CD4-positive, alpha-beta T cell (primary cell): ENCODE measurements around the gene CADM2. TPM values are rescaled to one million over a fixed set of nuclear protein-coding genes. Genes with fewer than 3 reads are reported as not detected.

Source experiments
- ATAC-seq: fragments of 200-7000 bp; cut with Tn5 transposase; one replicate; pipeline ENCODE4 v1.10.0; 2022; ENCODE audit warnings: mild to moderate bottlenecking; ENCODE audit not compliant: poor library complexity
- CTCF ChIA-PET: fragments of 350-600 bp; sonication (Branson Sonifier 250); formaldehyde crosslinking; loops from one replicate; lab custom pipeline; 2021; ENCODE audit warnings: antibody characterized with exemption, inconsistent platforms; lab: Charles Lee
- POLR2A ChIA-PET: fragments of 350-600 bp; sonication (Branson Sonifier 250); formaldehyde crosslinking; loops from one replicate; lab custom pipeline; 2021; ENCODE audit warnings: antibody characterized with exemption, inconsistent platforms; lab: Charles Lee
- DNase-seq, 14 experiments: peaks; one replicate each; pipeline ENCODE4 v3.0.0-alpha.2; 2013 to 2020; ENCODE audit warnings: mixed read lengths in 2 of 14
- H3K27ac ChIP-seq, 2 donors: one replicate each; pipeline versions ENCODE4 v1.5.1 to v1.7.0; 2013; ENCODE audit warnings: low read length in 2 of 2, low read depth in 1 of 2, mild to moderate bottlenecking in 1 of 2
- H3K27me3 ChIP-seq, 2 experiments: 1 replicate in 1 of 2; 2 replicates in 1 of 2; pipeline versions ENCODE4 v1.6.1 to v1.7.0; 2013; ENCODE audit warnings: low read length in 2 of 2, control low read depth in 1 of 2, mild to moderate bottlenecking in 1 of 2, moderate library complexity in 1 of 2; ENCODE audit not compliant: insufficient read depth in 2 of 2, control insufficient read depth in 1 of 2
- H3K36me3 ChIP-seq: one replicate; pipeline ENCODE4 v1.6.1; 2013; ENCODE audit warnings: low read length, control low read depth; ENCODE audit not compliant: insufficient read depth
- H3K4me1 ChIP-seq: one replicate; pipeline ENCODE4 v1.6.1; 2013; ENCODE audit warnings: low read length, control low read depth; ENCODE audit not compliant: insufficient read depth
- H3K4me3 ChIP-seq: one replicate; pipeline ENCODE4 v1.5.1; 2013; ENCODE audit warnings: mild to moderate bottlenecking, low read length, moderate library complexity
- H3K9me3 ChIP-seq, 2 experiments: 1 replicate in 1 of 2; 2 replicates in 1 of 2; pipeline versions ENCODE4 v1.6.1 to v1.7.0; 2013; ENCODE audit warnings: low read length in 2 of 2, mild to moderate bottlenecking in 2 of 2, control low read depth in 1 of 2, moderate library complexity in 1 of 2; ENCODE audit not compliant: control insufficient read depth in 1 of 2, insufficient read depth in 1 of 2
- H3K27ac Mint-ChIP-seq: one replicate; pipeline ENCODE4 v1.8.0; 2020; ENCODE audit warnings: mixed read lengths
- H3K27me3 Mint-ChIP-seq: one replicate; pipeline ENCODE4 v1.8.0; 2021; ENCODE audit warnings: mixed read lengths
- H3K36me3 Mint-ChIP-seq: one replicate; pipeline ENCODE4 v1.8.0; 2021; ENCODE audit warnings: low read depth, mixed read lengths
- H3K4me1 Mint-ChIP-seq: one replicate; pipeline ENCODE4 v1.8.0; 2021; ENCODE audit warnings: low read depth, mixed read lengths
- H3K4me3 Mint-ChIP-seq: one replicate; pipeline ENCODE4 v1.8.0; 2020; ENCODE audit warnings: mild to moderate bottlenecking, mixed read lengths
- H3K9me3 Mint-ChIP-seq: one replicate; pipeline ENCODE4 v1.8.0; 2020; ENCODE audit warnings: mixed read lengths
- intact Hi-C, 2 experiments: fragments of 100-400 bp; cut with DNase I in 1 of 2; cut with micrococcal nuclease in 1 of 2; formaldehyde crosslinking; loops; one replicate each; pipeline versions ENCODE4 v1.15.1 to v1.9.0; 2023 to 2025; cut with DNase I, micrococcal nuclease
- total RNA-seq, 174 experiments: library from RNA in 2 of 174; stranded (reverse) in 2 of 174; gene quantifications; one replicate each; pipeline ENCODE4 v1.2.3 and lab custom pipeline; 2021 to 2026
- TF ChIP-seq, protein P1 (sequence below): fragments of 200-600 bp; IDR thresholded peaks from one replicate; pipeline ENCODE4 v1.8.0; 2022; ENCODE audit warnings: antibody characterized with exemption, mild to moderate bottlenecking

CADM2 gene
- total RNA-seq, 2 experiments from 2014 or later: 0.03 to 0.11 TPM

DNA sequence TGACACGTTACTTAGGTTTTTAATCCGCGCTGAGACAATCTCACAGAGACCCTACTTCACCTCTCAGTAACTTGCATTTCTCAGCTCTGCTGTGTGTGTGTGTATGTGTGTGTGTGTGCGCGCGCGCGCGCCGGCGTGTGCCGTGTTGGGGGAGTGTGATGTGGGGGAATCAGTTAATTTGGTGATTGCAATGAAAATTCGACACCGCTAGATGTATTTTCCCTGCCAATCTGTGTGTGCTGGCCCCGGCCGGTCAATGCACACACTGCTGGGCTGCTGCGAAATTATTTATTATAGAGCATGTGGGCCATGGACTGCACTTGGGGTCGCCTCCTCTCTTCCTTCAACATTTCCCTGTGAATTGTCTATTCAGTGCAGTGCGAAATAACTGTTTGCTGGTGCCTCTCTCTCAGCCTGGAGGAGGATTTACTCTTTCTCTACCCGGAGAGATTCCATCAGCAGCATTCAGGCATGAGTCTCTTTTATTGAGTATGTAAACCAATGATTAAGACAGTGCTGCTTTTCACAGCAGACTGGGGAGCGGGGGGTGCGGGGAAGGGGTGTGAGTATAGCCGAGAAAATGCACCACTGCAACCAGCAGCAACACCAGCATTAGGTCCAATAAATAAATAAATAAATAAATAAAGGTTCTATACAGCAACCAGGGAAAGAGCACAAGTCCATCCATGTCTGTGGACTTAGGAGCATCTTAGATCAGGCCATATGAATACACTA is 2.9 kb downstream of the CADM2 start:
- Histone ChIP-seq H3K9me3 (peaks cover 14 to 23% of the 10 kb centered on the region in 2 experiments), H3K4me3 (no peak overlapping the region), H3K27me3 (peaks cover 26 to 45% of the 10 kb centered on the region in 2 experiments), H3K27ac (no peak overlapping the region), H3K4me1 (peaks cover 18% of the 10 kb centered on the region), H3K36me3 (no peaks in the 10 kb centered on the region)
- Mint-ChIP-seq H3K4me3 (peak overlapping the region; percentile 38), H3K27ac (no peak overlapping the region), H3K4me1 (peaks cover 18% of the 10 kb centered on the region), H3K36me3 (no peaks in the 10 kb centered on the region), H3K27me3 (peaks cover 61% of the 10 kb centered on the region), H3K9me3 (peaks cover 5% of the 10 kb centered on the region)
- DNase-seq (no peak), ATAC-seq (no peak)
- TF ChIP-seq, protein P1, sequence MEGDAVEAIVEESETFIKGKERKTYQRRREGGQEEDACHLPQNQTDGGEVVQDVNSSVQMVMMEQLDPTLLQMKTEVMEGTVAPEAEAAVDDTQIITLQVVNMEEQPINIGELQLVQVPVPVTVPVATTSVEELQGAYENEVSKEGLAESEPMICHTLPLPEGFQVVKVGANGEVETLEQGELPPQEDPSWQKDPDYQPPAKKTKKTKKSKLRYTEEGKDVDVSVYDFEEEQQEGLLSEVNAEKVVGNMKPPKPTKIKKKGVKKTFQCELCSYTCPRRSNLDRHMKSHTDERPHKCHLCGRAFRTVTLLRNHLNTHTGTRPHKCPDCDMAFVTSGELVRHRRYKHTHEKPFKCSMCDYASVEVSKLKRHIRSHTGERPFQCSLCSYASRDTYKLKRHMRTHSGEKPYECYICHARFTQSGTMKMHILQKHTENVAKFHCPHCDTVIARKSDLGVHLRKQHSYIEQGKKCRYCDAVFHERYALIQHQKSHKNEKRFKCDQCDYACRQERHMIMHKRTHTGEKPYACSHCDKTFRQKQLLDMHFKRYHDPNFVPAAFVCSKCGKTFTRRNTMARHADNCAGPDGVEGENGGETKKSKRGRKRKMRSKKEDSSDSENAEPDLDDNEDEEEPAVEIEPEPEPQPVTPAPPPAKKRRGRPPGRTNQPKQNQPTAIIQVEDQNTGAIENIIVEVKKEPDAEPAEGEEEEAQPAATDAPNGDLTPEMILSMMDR: no peak
- CTCF ChIA-PET: no interaction called here
- POLR2A ChIA-PET: no interaction called here
- intact Hi-C loops: no loop called here

DNA sequence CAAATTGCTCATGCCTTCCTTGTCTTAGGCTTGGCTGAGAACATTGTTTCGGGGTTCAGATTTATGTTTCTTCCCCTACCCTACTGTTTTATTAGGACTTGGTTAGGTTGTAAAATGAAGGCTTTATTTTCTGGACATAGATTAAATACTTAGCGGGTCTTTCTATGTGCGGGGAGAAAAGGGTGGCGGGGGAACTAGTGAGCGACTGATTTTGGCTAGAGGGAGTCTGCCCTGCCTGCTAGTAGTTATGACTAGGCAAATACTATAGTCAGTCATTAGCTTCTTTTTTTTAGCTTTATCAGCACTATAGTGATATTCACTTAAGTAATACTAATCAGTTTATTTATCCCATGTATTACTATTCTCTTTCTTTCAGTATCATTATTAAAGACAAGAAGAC is 3.6 kb downstream of the CADM2 start:
- POLR2A ChIA-PET: no interaction called here
- H3K27me3 Mint-ChIP-seq: peaks cover 57% of the 10 kb centered on the region

DNA sequence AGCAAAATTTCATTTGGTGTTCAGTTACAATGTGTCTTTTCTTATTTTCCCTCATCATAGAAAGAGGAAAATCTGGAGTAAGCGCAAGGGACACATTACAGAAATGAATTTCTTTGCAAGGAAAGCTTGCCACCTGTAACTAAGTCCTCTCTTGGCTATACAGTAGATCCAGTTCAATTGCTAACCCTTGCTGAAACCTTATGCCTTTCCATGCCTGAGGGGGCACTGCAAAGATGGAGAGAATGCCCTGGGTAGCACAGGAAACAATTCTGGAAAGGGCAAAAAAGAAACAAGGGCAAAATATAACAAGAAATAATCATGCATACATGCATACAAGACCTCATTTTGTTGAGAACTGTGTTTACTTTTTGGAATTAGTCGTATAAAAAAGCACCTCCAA is 4.3 kb downstream of the CADM2 start:
- TF ChIP-seq, protein P1: no peak
- Mint-ChIP-seq H3K27me3 (peaks cover 50% of the 10 kb centered on the region), H3K9me3 (peaks cover 5% of the 10 kb centered on the region), H3K4me3 (no peak overlapping the region), H3K4me1 (peaks cover 13% of the 10 kb centered on the region), H3K27ac (no peak overlapping the region), H3K36me3 (no peaks in the 10 kb centered on the region)
- Histone ChIP-seq H3K36me3 (no peaks in the 10 kb centered on the region), H3K4me3 (no peak overlapping the region), H3K9me3 (peaks cover 14 to 23% of the 10 kb centered on the region in 2 experiments), H3K4me1 (peaks cover 18% of the 10 kb centered on the region), H3K27ac (no peak overlapping the region), H3K27me3 (peaks cover 26 to 41% of the 10 kb centered on the region in 2 experiments)
- ATAC-seq (no peak), DNase-seq (no peak)
- POLR2A ChIA-PET: no interaction called here
- CTCF ChIA-PET: no interaction called here
- intact Hi-C loops: no loop called here

More for the DNA sequence above, 3.6 kb downstream of the CADM2 start:
- H3K27me3 ChIP-seq: peaks cover 26 to 45% of the 10 kb centered on the region in 2 experiments
- H3K27ac ChIP-seq: no peak overlapping the region
- peaks cover 18% of the 10 kb centered on the region for H3K4me1 ChIP-seq
- Mint-ChIP-seq H3K4me3 (no peak overlapping the region), H3K27ac (no peak overlapping the region), H3K36me3 (no peaks in the 10 kb centered on the region), H3K4me1 (peaks cover 18% of the 10 kb centered on the region), H3K9me3 (peaks cover 5% of the 10 kb centered on the region)
- no peak for DNase-seq
- intact Hi-C loops: no loop called here
- CTCF ChIA-PET: no interaction called here
- peaks cover 14 to 23% of the 10 kb centered on the region in 2 experiments for H3K9me3 ChIP-seq
- ATAC-seq: no peak
- TF ChIP-seq, protein P1: no peak
- no peak overlapping the region for H3K4me3 ChIP-seq
- H3K36me3 ChIP-seq: no peaks in the 10 kb centered on the region
